K562 (cell line): Measurements from ENCODE around the gene TREM2. TPM values are rescaled to one million over a fixed set of nuclear protein-coding genes. Genes with fewer than 3 reads are reported as not detected.

ENCODE experiments used
- ATF6 ChIP-seq: sonication (generic); formaldehyde crosslinking; IDR thresholded peaks from 2 replicates; pipeline ENCODE4 v1.4.0; 2020; ENCODE audit warnings: mild to moderate bottlenecking, missing genetic modification reagents
- CBX1 ChIP-seq: sonication (generic); IDR thresholded peaks from 2 replicates; pipeline ENCODE4 v1.6.1; 2016; ENCODE audit warnings: antibody characterized with exemption, low read depth, mild to moderate bottlenecking
- DACH1 ChIP-seq: fragments of 450-650 bp; IDR thresholded peaks from 2 replicates; pipeline ENCODE4 v1.6.1; 2018; ENCODE audit not compliant: partially characterized antibody
- ESRRA ChIP-seq: fragments of 450-650 bp; IDR thresholded peaks from 2 replicates; pipeline ENCODE4 v1.6.1; 2014; ENCODE audit warnings: low read depth, mild to moderate bottlenecking, moderate library complexity, borderline replicate concordance
- FOXJ2 ChIP-seq: fragments of 200-800 bp; sonication (Bioruptor generic); IDR thresholded peaks from 2 replicates; pipeline ENCODE4 v1.6.1; 2016; ENCODE audit warnings: missing genetic modification characterization, missing compliant biosample characterization
- JUN ChIP-seq, 2 experiments: sonication (generic) in 1 of 2; formaldehyde crosslinking in 1 of 2; IDR thresholded peaks; 2 replicates each; pipeline versions ENCODE4 v1.6.1 to v1.8.0; 2012 to 2022; ENCODE audit warnings: borderline replicate concordance in 2 of 2, mild to moderate bottlenecking in 2 of 2, improper control_type of control experiment in 1 of 2, low read depth in 1 of 2, low read length in 1 of 2, missing genetic modification reagents in 1 of 2
- JUND ChIP-seq, 2 experiments: IDR thresholded peaks; 2 replicates in 1 of 2; 3 replicates in 1 of 2; pipeline ENCODE4 v1.6.1; 2011; ENCODE audit warnings: borderline replicate concordance in 2 of 2, low read depth in 2 of 2, low read length in 2 of 2, improper control_type of control experiment in 1 of 2, missing biosample characterization in 1 of 2, missing genetic modification characterization in 1 of 2, missing genetic modification reagents in 1 of 2
- MBD1 ChIP-seq: fragments of 250-450 bp; sonication (Bioruptor Pico); IDR thresholded peaks from 2 replicates; pipeline ENCODE4 v1.8.0; 2022; ENCODE audit warnings: inconsistent platforms
- MIER1 ChIP-seq: fragments of 450-650 bp; IDR thresholded peaks from 2 replicates; pipeline ENCODE4 v1.6.1; 2016; ENCODE audit warnings: antibody characterized with exemption, mild to moderate bottlenecking, low read depth
- POLR3A ChIP-seq: IDR thresholded peaks from 2 replicates; pipeline ENCODE4 v1.6.1; 2011; ENCODE audit warnings: borderline replicate concordance, mild to moderate bottlenecking, moderate library complexity; ENCODE audit not compliant: insufficient read length, insufficient read depth; ENCODE audit errors: extremely low read depth
- SIRT6 ChIP-seq: IDR thresholded peaks from one replicate; pipeline ENCODE4 v1.6.1; 2012; ENCODE audit warnings: low read depth, mild to moderate bottlenecking, control low read depth, inconsistent platforms, low read length, moderate library complexity
- SLC30A9 ChIP-seq: fragments of 250-450 bp; sonication (Bioruptor Pico); IDR thresholded peaks from 2 replicates; pipeline ENCODE4 v1.8.0; 2022; ENCODE audit warnings: mild to moderate bottlenecking, moderate library complexity
- TRIM24 ChIP-seq, 2 experiments: fragments of 450-650 bp; IDR thresholded peaks; 2 replicates each; pipeline ENCODE4 v1.6.1; 2016
- ZNF197 ChIP-seq: fragments of 200-800 bp; sonication (Bioruptor generic); IDR thresholded peaks from 2 replicates; pipeline ENCODE4 v1.6.1; 2016; ENCODE audit warnings: low read depth, missing genetic modification characterization, missing compliant biosample characterization
- ZSCAN29 ChIP-seq: fragments of 450-650 bp; IDR thresholded peaks from 2 replicates; pipeline ENCODE4 v1.6.1; 2017
- polyA plus RNA-seq, 8 experiments: library from polyadenylated mRNA; depleted of rRNA in 4 of 8; stranded (reverse) in 5 of 8; unstranded in 3 of 8; fragments of >200 nt; fragmentation: Nextera tagmentation in 2 of 8; fragmentation: Illumina TruSeq in 1 of 8; extraction: Ambion mirVana in 2 of 8; extraction: Trizol in 1 of 8; gene quantifications; 2 replicates each; pipeline versions ENCODE4 v1.2.1 to v1.2.3, GENCODE V29; 2011 to 2014; ENCODE audit warnings: inconsistent platforms in 1 of 8, missing spikeins in 1 of 8
- total RNA-seq, 7 experiments: library from RNA; depleted of rRNA in 6 of 7; stranded (reverse); fragments of >200 nt in 6 of 7; fragmentation: Illumina TruSeq in 2 of 7; extraction: Trizol in 2 of 7; gene quantifications; 2 replicates each; pipeline versions ENCODE4 v1.2.1 to v1.2.3, GENCODE V29; 2011 to 2021; ENCODE audit warnings: low replicate concordance in 1 of 7
- TF ChIP-seq, protein P1 (sequence below), 2 experiments: IDR thresholded peaks; 2 replicates each; pipeline ENCODE4 v1.6.1; 2011; ENCODE audit warnings: borderline replicate concordance in 1 of 2, control low read depth in 1 of 2, low read depth in 1 of 2, low read length in 1 of 2, mild to moderate bottlenecking in 1 of 2, mixed read lengths in 1 of 2, moderate library complexity in 1 of 2; ENCODE audit not compliant: insufficient read depth in 1 of 2, insufficient read length in 1 of 2, poor library complexity in 1 of 2, severe bottlenecking in 1 of 2; ENCODE audit errors: extremely low read depth in 1 of 2
- TF ChIP-seq, protein P2 (sequence below): sonication (generic); formaldehyde crosslinking; IDR thresholded peaks from 2 replicates; pipeline ENCODE4 v1.8.0; 2023; ENCODE audit warnings: mild to moderate bottlenecking, missing genetic modification reagents
- TF ChIP-seq, protein P3 (sequence below), 2 experiments: IDR thresholded peaks in 1 of 2; conservative IDR thresholded peaks in 1 of 2; 2 replicates each; pipeline ENCODE4 v1.6.1; 2016; ENCODE audit warnings: low read depth in 2 of 2, mild to moderate bottlenecking in 1 of 2, missing compliant biosample characterization in 1 of 2, missing genetic modification characterization in 1 of 2, moderate library complexity in 1 of 2

Gene TREM2
- total and polyA plus RNA-seq, 9 of the 15 experiments (the other 6 are each of a cell fraction or from before 2014, with no cell fraction given): not detected

DNA sequence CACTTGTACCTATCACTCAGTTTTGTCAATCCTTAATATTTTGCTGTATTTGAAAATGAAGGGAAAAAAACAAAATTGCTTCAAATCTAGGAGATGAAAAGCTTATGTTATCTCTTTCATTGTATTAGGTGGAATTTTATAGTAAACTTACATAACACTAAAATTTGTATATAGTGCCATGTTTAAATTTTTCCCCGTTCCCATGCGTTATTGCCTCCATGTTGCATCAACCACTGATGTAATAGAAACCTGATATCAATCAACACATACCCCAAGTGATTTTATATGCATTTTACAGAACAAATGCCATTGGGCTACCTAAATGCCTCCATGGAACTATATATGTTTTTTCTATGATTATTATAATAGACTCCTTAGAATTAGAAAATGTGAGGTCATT, 14.8 kb upstream of the TREM2 start (continued):
- no peak for TF ChIP-seq JUN (IDR thresholded peaks at IDR 0.05; ENCODE audit: borderline replicate concordance, low read depth, low read length)
- no peak for TF ChIP-seq JUN (CRISPR knock-in tag; IDR thresholded peaks at IDR 0.05; ENCODE audit: borderline replicate concordance)
- no peak for TF ChIP-seq ZNF197
- peak; percentile 80 to 89; a peak in 3 of 4 replicates for TF ChIP-seq TRIM24 (IDR thresholded peaks at IDR 0.05)
- TF ChIP-seq, protein P1, sequence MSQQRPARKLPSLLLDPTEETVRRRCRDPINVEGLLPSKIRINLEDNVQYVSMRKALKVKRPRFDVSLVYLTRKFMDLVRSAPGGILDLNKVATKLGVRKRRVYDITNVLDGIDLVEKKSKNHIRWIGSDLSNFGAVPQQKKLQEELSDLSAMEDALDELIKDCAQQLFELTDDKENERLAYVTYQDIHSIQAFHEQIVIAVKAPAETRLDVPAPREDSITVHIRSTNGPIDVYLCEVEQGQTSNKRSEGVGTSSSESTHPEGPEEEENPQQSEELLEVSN (IDR thresholded peaks at IDR 0.05; ENCODE audit: borderline replicate concordance in 1 of 2, extremely low read depth in 1 of 2, insufficient read depth in 1 of 2, insufficient read length in 1 of 2, low read depth in 1 of 2, low read length in 1 of 2, poor library complexity in 1 of 2, severe bottlenecking in 1 of 2): no peak
- TF ChIP-seq SLC30A9 (CRISPR knock-in tag): no peak
- no peak for TF ChIP-seq POLR3A
- TF ChIP-seq CBX1: no peak
- no peak for TF ChIP-seq DACH1
- TF ChIP-seq, protein P2, sequence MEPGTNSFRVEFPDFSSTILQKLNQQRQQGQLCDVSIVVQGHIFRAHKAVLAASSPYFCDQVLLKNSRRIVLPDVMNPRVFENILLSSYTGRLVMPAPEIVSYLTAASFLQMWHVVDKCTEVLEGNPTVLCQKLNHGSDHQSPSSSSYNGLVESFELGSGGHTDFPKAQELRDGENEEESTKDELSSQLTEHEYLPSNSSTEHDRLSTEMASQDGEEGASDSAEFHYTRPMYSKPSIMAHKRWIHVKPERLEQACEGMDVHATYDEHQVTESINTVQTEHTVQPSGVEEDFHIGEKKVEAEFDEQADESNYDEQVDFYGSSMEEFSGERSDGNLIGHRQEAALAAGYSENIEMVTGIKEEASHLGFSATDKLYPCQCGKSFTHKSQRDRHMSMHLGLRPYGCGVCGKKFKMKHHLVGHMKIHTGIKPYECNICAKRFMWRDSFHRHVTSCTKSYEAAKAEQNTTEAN (CRISPR knock-in tag): no peak
- no peak for TF ChIP-seq MBD1 (CRISPR knock-in tag)
- TF ChIP-seq JUND (IDR thresholded peaks at IDR 0.05; ENCODE audit: borderline replicate concordance, low read depth, low read length): peak; percentile 61
- TF ChIP-seq JUND (tag; IDR thresholded peaks at IDR 0.05; ENCODE audit: borderline replicate concordance, low read depth, low read length): no peak
- no peak for TF ChIP-seq ESRRA
- no peak for TF ChIP-seq FOXJ2 (tag)
- TF ChIP-seq ZSCAN29: no peak
- no peak for TF ChIP-seq ATF6 (CRISPR knock-in tag)
- TF ChIP-seq SIRT6: no peak
- TF ChIP-seq MIER1: no peak
- TF ChIP-seq, protein P3, sequence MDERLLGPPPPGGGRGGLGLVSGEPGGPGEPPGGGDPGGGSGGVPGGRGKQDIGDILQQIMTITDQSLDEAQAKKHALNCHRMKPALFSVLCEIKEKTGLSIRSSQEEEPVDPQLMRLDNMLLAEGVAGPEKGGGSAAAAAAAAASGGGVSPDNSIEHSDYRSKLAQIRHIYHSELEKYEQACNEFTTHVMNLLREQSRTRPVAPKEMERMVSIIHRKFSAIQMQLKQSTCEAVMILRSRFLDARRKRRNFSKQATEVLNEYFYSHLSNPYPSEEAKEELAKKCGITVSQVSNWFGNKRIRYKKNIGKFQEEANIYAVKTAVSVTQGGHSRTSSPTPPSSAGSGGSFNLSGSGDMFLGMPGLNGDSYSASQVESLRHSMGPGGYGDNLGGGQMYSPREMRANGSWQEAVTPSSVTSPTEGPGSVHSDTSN (CRISPR knock-in tag; IDR thresholded peaks at IDR 0.05; ENCODE audit: low read depth): no peak
- TF ChIP-seq, protein P3 (tag; conservative IDR thresholded peaks at IDR 0.05; ENCODE audit: low read depth): no peak
